Measurements from ENCODE around the gene SLC35B1.
A peak's percentile ranks its signal among the peaks of the same experiment; 100 is the strongest.

DNA sequence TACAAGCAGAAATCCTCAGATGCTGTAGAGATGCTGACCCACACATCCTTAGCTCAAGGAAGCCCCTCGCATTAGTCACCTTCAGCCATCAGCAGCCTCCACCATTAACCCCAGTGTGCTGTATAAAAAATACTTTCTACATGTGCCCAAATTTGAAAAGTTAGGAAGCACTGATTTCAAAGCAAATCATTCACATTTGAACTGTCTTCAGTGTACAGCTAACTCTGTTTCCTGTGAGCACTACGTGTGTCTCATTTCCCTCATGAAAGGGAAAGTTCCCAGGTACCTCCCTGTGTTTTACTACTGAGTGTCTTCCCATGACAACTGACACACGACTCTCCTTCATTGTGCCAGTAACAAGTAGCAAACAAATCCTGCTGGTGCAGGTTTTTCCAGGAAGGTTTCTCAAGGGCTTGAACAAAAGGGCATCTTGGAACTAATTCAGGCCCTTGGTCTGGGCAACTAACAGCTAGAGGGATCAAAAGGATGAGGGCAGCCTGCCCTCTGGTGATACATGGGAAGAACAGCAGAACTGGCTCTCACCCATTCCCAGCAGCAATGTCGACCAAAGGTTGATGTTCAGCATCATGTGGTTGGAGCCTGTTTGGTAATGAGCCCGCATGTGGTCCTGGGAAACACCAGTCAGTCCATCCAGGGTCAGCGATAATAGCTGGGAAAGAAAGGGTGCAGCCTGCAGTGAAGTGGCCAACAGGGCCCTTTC, 4.0 kb downstream of the SLC35B1 start:
- no peak for TF ChIP-seq EP300 (IDR thresholded peaks at IDR 0.05)
- peak in 3 of 7 experiments; percentile 12 to 27 (median 18) for TF ChIP-seq CTCF (IDR thresholded peaks at IDR 0.05)
- no peak for TF ChIP-seq POLR2AphosphoS5 (IDR thresholded peaks at IDR 0.05)

Data from stomach (tissue), 4 donors.